GM23338 (cell line): Measurements from ENCODE around the gene RAB3IL1. TPM values are rescaled to one million over a fixed set of nuclear protein-coding genes. Genes with fewer than 3 reads are reported as not detected.

Experiments used
- ATAC-seq: fragments of 200-7000 bp; cut with Tn5 transposase; 3 replicates; pipeline ENCODE4 v1.9.1; 2020
- DNase-seq: peaks from one replicate; pipeline ENCODE4 v3.0.0-alpha.2; 2015; ENCODE audit warnings: low spot score
- H2AFZ ChIP-seq: fragments of 200-600 bp; sonication (generic); 2 replicates; pipeline ENCODE4 v1.8.0; 2016; ENCODE audit warnings: antibody characterized with exemption, mild to moderate bottlenecking, moderate library complexity
- H3F3A ChIP-seq: fragments of 200-600 bp; sonication (generic); replicated peaks from 2 replicates; pipeline ENCODE4 v1.8.0; 2017; ENCODE audit warnings: antibody characterized with exemption, mixed run types, low read depth
- H3K27ac ChIP-seq: fragments of 200-600 bp; sonication (generic); 2 replicates; pipeline ENCODE4 v1.6.1; 2016; ENCODE audit warnings: low read depth
- H3K27me3 ChIP-seq: fragments of 200-600 bp; sonication (generic); 2 replicates; pipeline ENCODE4 v1.8.0; 2016; ENCODE audit warnings: mild to moderate bottlenecking, mixed run types, moderate library complexity; ENCODE audit not compliant: insufficient read depth
- H3K36me3 ChIP-seq: fragments of 200-600 bp; sonication (generic); 2 replicates; pipeline ENCODE4 v1.8.0; 2016; ENCODE audit warnings: mild to moderate bottlenecking; ENCODE audit not compliant: insufficient read depth
- H3K4me1 ChIP-seq: fragments of 200-600 bp; sonication (generic); 2 replicates; pipeline ENCODE4 v1.8.0; 2016; ENCODE audit warnings: mild to moderate bottlenecking, moderate library complexity; ENCODE audit not compliant: insufficient read depth
- H3K4me2 ChIP-seq: fragments of 200-600 bp; sonication (generic); 2 replicates; pipeline ENCODE4 v1.7.1; 2017; ENCODE audit warnings: mixed run types
- H3K4me3 ChIP-seq: fragments of 200-600 bp; sonication (generic); 2 replicates; pipeline ENCODE4 v1.6.1; 2016; ENCODE audit warnings: mixed run types
- H3K79me2 ChIP-seq: fragments of 200-600 bp; sonication (generic); replicated peaks from 2 replicates; pipeline ENCODE4 v1.8.0; 2017; ENCODE audit warnings: mild to moderate bottlenecking; ENCODE audit not compliant: insufficient read depth
- H3K9me2 ChIP-seq: fragments of 200-600 bp; sonication (generic); 2 replicates; pipeline ENCODE4 v1.8.0; 2017; ENCODE audit not compliant: insufficient read depth
- H4K20me1 ChIP-seq: fragments of 200-600 bp; sonication (generic); replicated peaks from 2 replicates; pipeline ENCODE4 v1.8.0; 2017; ENCODE audit warnings: mild to moderate bottlenecking; ENCODE audit not compliant: insufficient read depth
- H3K27ac Mint-ChIP-seq: 2 replicates; pipeline ENCODE4 v1.8.0; 2020; ENCODE audit warnings: inconsistent platforms, mild to moderate bottlenecking, moderate library complexity, mixed read lengths
- H3K27me3 Mint-ChIP-seq: 3 replicates; pipeline ENCODE4 v1.8.0; 2022; ENCODE audit warnings: low read depth, mild to moderate bottlenecking, moderate library complexity, mixed read lengths, inconsistent platforms; ENCODE audit not compliant: insufficient read depth, poor library complexity
- H3K36me3 Mint-ChIP-seq: 3 replicates; pipeline ENCODE4 v1.8.0; 2021; ENCODE audit warnings: low read depth, mild to moderate bottlenecking, inconsistent platforms, moderate library complexity, mixed read lengths
- H3K4me1 Mint-ChIP-seq: 3 replicates; pipeline ENCODE4 v1.8.0; 2020; ENCODE audit warnings: mild to moderate bottlenecking, inconsistent platforms, mixed read lengths
- H3K4me3 Mint-ChIP-seq: 3 replicates; pipeline ENCODE4 v1.8.0; 2021; ENCODE audit warnings: moderate library complexity, mild to moderate bottlenecking, inconsistent platforms, mixed read lengths
- H3K9me3 Mint-ChIP-seq: 3 replicates; pipeline ENCODE4 v1.8.0; 2020; ENCODE audit warnings: moderate library complexity, mild to moderate bottlenecking, inconsistent platforms, mixed read lengths
- CREB1 ChIP-seq: fragments of 250-450 bp; sonication (Bioruptor Pico); IDR thresholded peaks from 2 replicates; pipeline ENCODE4 v1.5.0; 2020; ENCODE audit warnings: low read depth, mild to moderate bottlenecking, moderate library complexity
- EZH2 ChIP-seq: fragments of 200-600 bp; sonication (generic); IDR thresholded peaks from one replicate; pipeline ENCODE4 v1.8.0; 2017; ENCODE audit warnings: antibody characterized with exemption, mild to moderate bottlenecking, low read depth; ENCODE audit not compliant: unreplicated experiment
- EZH2phosphoT487 ChIP-seq: fragments of 200-600 bp; sonication (generic); IDR thresholded peaks from one replicate; pipeline ENCODE4 v1.8.1; 2018; ENCODE audit warnings: antibody characterized with exemption; ENCODE audit not compliant: unreplicated experiment
- NANOG ChIP-seq: IDR thresholded peaks from 2 replicates; pipeline ENCODE4 v1.6.1; 2016; ENCODE audit warnings: antibody characterized with exemption, borderline replicate concordance
- POLR2AphosphoS5 ChIP-seq: IDR thresholded peaks from 2 replicates; pipeline ENCODE4 v1.6.1; 2016; ENCODE audit warnings: antibody characterized with exemption, low read depth
- STAT1 ChIP-seq: IDR thresholded peaks from one replicate; pipeline ENCODE4 v1.6.1; 2016; ENCODE audit warnings: antibody characterized with exemption; ENCODE audit not compliant: unreplicated experiment
- ZNF114 ChIP-seq: fragments of 250-450 bp; sonication (Bioruptor Pico); IDR thresholded peaks from 2 replicates; pipeline ENCODE4 v1.5.0; 2020; ENCODE audit warnings: mild to moderate bottlenecking, moderate library complexity
- polyA plus RNA-seq: library from polyadenylated mRNA; unstranded; fragments of >200 nt; fragmentation: Nextera tagmentation; extraction: Ambion mirVana; gene quantifications from 2 replicates; pipeline ENCODE4 v1.2.1, GENCODE V29; 2016
- total RNA-seq: library from RNA; depleted of rRNA; stranded (reverse); fragments of >200 nt; shearing (Covaris generic); gene quantifications from 2 replicates; pipeline ENCODE4 v1.2.3, GENCODE V29; 2014
- TF ChIP-seq, protein P1 (sequence below): IDR thresholded peaks from 2 replicates; pipeline ENCODE4 v1.6.1; 2016; ENCODE audit warnings: antibody characterized with exemption
- TF ChIP-seq, protein P2 (sequence below): IDR thresholded peaks from one replicate; pipeline ENCODE4 v1.6.1; 2018; ENCODE audit warnings: antibody characterized with exemption; ENCODE audit not compliant: unreplicated experiment
- TF ChIP-seq, protein P3 (sequence below): fragments of 250-450 bp; sonication (Bioruptor Pico); IDR thresholded peaks from 2 replicates; pipeline ENCODE4 v1.5.0; 2020; ENCODE audit warnings: mild to moderate bottlenecking, moderate library complexity

Gene RAB3IL1
- total and polyA plus RNA-seq, 2 experiments from 2014 or later, result 2.7 to 3.4 TPM

DNA sequence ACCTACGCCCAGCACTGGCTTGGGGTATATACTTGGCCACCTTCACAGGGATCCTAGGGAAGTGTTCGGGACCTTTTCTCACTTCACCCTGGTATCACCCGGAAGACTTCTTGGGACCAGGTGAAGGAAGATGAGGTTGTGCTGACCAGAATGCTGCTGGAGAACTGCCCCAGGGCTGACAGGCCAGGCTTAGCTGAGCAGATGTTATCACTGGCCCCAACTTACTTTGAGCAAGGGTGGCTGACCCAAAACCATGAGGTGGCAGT, 45.6 kb upstream of the RAB3IL1 start:
- H3K4me3 Mint-ChIP-seq, result no peak overlapping the region
- Histone ChIP-seq H2AFZ (no peak overlapping the region), H3K4me1 (peaks cover 13% of the 10 kb centered on the region; the same call in 1 of the 2 replicates), H3K79me2 (peaks cover 30% of the 10 kb centered on the region), H3K36me3 (peaks cover 27% of the 10 kb centered on the region), H3K27ac (0 out of 2 replicates have a peak overlapping the region, but pooled peaks have one; percentile 26), H3F3A (peaks cover 27% of the 10 kb centered on the region), H3K4me2 (no peak overlapping the region), H3K27me3 (no peaks in the 10 kb centered on the region), H3K4me3 (no peak overlapping the region), H4K20me1 (peaks cover 32% of the 10 kb centered on the region), H3K9me2 (no peaks in the 10 kb centered on the region)
- peaks cover 11% of the 10 kb centered on the region for H3K4me1 Mint-ChIP-seq
- peaks cover 2% of the 10 kb centered on the region; the same call in 2 of the 3 replicates for H3K9me3 Mint-ChIP-seq
- TF ChIP-seq NANOG, result no peak
- TF ChIP-seq, protein P1, sequence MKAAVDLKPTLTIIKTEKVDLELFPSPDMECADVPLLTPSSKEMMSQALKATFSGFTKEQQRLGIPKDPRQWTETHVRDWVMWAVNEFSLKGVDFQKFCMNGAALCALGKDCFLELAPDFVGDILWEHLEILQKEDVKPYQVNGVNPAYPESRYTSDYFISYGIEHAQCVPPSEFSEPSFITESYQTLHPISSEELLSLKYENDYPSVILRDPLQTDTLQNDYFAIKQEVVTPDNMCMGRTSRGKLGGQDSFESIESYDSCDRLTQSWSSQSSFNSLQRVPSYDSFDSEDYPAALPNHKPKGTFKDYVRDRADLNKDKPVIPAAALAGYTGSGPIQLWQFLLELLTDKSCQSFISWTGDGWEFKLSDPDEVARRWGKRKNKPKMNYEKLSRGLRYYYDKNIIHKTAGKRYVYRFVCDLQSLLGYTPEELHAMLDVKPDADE, result no peak
- DNase-seq (no peak), ATAC-seq (no peak)
- peaks cover 21% of the 10 kb centered on the region for H3K27me3 Mint-ChIP-seq
- H3K27ac Mint-ChIP-seq, result no peak overlapping the region
- peaks cover 49% of the 10 kb centered on the region for H3K36me3 Mint-ChIP-seq

DNA sequence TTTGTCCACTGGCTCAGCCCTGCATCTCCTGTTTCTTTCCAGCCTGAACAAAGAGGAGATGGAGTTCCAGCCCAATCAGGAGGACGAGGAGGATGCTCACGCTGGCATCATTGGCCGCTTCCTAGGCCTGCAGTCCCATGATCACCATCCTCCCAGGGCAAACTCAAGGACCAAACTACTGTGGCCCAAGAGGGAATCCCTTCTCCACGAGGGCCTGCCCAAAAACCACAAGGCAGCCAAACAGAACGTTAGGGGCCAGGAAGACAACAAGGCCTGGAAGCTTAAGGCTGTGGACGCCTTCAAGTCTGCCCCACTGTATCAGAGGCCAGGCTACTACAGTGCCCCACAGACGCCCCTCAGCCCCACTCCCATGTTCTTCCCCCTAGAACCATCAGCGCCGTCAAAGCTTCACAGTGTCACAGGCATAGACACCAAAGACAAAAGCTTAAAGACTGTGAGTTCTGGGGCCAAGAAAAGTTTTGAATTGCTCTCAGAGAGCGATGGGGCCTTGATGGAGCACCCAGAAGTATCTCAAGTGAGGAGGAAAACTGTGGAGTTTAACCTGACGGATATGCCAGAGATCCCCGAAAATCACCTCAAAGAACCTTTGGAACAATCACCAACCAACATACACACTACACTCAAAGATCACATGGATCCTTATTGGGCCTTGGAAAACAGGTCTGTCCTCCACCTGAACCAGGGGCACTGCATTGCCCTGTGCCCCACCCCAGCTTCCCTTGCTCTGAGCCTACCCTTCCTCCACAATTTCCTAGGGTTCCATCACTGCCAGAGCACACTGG, 45.0 kb upstream of the RAB3IL1 start:
- Histone ChIP-seq H2AFZ (no peak overlapping the region), H3K79me2 (peaks cover 28% of the 10 kb centered on the region), H3K36me3 (peaks cover 27% of the 10 kb centered on the region), H3K9me2 (no peaks in the 10 kb centered on the region), H3F3A (peaks cover 27% of the 10 kb centered on the region), H3K4me3 (no peak overlapping the region), H4K20me1 (peaks cover 32% of the 10 kb centered on the region), H3K4me2 (no peak overlapping the region), H3K27ac (0 out of 2 replicates have a peak overlapping the region, but pooled peaks have one; percentile 26), H3K27me3 (no peaks in the 10 kb centered on the region), H3K4me1 (peaks cover 13% of the 10 kb centered on the region; the same call in 1 of the 2 replicates)
- DNase-seq, result peak; percentile 11
- Mint-ChIP-seq H3K4me3 (no peak overlapping the region), H3K27me3 (peaks cover 22% of the 10 kb centered on the region), H3K36me3 (peaks cover 49% of the 10 kb centered on the region), H3K27ac (no peak overlapping the region), H3K9me3 (peaks cover 2% of the 10 kb centered on the region; the same call in 2 of the 3 replicates), H3K4me1 (peaks cover 11% of the 10 kb centered on the region)
- ATAC-seq, result peak; percentile 4; the same call in 1 of the 3 replicates
- TF ChIP-seq STAT1 (no peak), POLR2AphosphoS5 (no peak), EZH2 (no peak), ZNF114 (CRISPR knock-in tag) (no peak), EZH2phosphoT487 (no peak), CREB1 (CRISPR knock-in tag) (no peak)
- TF ChIP-seq, protein P2, sequence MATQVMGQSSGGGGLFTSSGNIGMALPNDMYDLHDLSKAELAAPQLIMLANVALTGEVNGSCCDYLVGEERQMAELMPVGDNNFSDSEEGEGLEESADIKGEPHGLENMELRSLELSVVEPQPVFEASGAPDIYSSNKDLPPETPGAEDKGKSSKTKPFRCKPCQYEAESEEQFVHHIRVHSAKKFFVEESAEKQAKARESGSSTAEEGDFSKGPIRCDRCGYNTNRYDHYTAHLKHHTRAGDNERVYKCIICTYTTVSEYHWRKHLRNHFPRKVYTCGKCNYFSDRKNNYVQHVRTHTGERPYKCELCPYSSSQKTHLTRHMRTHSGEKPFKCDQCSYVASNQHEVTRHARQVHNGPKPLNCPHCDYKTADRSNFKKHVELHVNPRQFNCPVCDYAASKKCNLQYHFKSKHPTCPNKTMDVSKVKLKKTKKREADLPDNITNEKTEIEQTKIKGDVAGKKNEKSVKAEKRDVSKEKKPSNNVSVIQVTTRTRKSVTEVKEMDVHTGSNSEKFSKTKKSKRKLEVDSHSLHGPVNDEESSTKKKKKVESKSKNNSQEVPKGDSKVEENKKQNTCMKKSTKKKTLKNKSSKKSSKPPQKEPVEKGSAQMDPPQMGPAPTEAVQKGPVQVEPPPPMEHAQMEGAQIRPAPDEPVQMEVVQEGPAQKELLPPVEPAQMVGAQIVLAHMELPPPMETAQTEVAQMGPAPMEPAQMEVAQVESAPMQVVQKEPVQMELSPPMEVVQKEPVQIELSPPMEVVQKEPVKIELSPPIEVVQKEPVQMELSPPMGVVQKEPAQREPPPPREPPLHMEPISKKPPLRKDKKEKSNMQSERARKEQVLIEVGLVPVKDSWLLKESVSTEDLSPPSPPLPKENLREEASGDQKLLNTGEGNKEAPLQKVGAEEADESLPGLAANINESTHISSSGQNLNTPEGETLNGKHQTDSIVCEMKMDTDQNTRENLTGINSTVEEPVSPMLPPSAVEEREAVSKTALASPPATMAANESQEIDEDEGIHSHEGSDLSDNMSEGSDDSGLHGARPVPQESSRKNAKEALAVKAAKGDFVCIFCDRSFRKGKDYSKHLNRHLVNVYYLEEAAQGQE, result no peak
- TF ChIP-seq, protein P3, sequence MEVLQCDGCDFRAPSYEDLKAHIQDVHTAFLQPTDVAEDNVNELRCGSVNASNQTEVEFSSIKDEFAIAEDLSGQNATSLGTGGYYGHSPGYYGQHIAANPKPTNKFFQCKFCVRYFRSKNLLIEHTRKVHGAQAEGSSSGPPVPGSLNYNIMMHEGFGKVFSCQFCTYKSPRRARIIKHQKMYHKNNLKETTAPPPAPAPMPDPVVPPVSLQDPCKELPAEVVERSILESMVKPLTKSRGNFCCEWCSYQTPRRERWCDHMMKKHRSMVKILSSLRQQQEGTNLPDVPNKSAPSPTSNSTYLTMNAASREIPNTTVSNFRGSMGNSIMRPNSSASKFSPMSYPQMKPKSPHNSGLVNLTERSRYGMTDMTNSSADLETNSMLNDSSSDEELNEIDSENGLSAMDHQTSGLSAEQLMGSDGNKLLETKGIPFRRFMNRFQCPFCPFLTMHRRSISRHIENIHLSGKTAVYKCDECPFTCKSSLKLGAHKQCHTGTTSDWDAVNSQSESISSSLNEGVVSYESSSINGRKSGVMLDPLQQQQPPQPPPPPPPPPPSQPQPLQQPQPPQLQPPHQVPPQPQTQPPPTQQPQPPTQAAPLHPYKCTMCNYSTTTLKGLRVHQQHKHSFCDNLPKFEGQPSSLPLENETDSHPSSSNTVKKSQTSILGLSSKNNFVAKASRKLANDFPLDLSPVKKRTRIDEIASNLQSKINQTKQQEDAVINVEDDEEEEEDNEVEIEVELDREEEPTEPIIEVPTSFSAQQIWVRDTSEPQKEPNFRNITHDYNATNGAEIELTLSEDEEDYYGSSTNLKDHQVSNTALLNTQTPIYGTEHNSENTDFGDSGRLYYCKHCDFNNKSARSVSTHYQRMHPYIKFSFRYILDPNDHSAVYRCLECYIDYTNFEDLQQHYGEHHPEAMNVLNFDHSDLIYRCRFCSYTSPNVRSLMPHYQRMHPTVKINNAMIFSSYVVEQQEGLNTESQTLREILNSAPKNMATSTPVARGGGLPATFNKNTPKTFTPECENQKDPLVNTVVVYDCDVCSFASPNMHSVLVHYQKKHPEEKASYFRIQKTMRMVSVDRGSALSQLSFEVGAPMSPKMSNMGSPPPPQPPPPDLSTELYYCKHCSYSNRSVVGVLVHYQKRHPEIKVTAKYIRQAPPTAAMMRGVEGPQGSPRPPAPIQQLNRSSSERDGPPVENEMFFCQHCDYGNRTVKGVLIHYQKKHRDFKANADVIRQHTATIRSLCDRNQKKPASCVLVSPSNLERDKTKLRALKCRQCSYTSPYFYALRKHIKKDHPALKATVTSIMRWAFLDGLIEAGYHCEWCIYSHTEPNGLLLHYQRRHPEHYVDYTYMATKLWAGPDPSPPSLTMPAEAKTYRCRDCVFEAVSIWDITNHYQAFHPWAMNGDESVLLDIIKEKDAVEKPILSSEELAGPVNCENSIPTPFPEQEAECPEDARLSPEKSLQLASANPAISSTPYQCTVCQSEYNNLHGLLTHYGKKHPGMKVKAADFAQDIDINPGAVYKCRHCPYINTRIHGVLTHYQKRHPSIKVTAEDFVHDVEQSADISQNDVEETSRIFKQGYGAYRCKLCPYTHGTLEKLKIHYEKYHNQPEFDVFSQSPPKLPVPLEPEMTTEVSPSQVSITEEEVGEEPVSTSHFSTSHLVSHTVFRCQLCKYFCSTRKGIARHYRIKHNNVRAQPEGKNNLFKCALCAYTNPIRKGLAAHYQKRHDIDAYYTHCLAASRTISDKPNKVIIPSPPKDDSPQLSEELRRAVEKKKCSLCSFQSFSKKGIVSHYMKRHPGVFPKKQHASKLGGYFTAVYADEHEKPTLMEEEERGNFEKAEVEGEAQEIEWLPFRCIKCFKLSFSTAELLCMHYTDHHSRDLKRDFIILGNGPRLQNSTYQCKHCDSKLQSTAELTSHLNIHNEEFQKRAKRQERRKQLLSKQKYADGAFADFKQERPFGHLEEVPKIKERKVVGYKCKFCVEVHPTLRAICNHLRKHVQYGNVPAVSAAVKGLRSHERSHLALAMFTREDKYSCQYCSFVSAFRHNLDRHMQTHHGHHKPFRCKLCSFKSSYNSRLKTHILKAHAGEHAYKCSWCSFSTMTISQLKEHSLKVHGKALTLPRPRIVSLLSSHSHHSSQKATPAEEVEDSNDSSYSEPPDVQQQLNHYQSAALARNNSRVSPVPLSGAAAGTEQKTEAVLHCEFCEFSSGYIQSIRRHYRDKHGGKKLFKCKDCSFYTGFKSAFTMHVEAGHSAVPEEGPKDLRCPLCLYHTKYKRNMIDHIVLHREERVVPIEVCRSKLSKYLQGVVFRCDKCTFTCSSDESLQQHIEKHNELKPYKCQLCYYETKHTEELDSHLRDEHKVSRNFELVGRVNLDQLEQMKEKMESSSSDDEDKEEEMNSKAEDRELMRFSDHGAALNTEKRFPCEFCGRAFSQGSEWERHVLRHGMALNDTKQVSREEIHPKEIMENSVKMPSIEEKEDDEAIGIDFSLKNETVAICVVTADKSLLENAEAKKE, result no peak
